GM23338 (cell line): Measurements from ENCODE around the gene CDC42BPA. TPM values are rescaled to one million over a fixed set of nuclear protein-coding genes. Genes with fewer than 3 reads are reported as not detected.

Experiments used
- ATAC-seq: fragments of 200-7000 bp; cut with Tn5 transposase; 3 replicates; pipeline ENCODE4 v1.9.1; 2020
- DNase-seq: peaks from one replicate; pipeline ENCODE4 v3.0.0-alpha.2; 2015; ENCODE audit warnings: low spot score
- H2AFZ ChIP-seq: fragments of 200-600 bp; sonication (generic); 2 replicates; pipeline ENCODE4 v1.8.0; 2016; ENCODE audit warnings: antibody characterized with exemption, mild to moderate bottlenecking, moderate library complexity
- H3F3A ChIP-seq: fragments of 200-600 bp; sonication (generic); replicated peaks from 2 replicates; pipeline ENCODE4 v1.8.0; 2017; ENCODE audit warnings: antibody characterized with exemption, mixed run types, low read depth
- H3K27ac ChIP-seq: fragments of 200-600 bp; sonication (generic); 2 replicates; pipeline ENCODE4 v1.6.1; 2016; ENCODE audit warnings: low read depth
- H3K27me3 ChIP-seq: fragments of 200-600 bp; sonication (generic); 2 replicates; pipeline ENCODE4 v1.8.0; 2016; ENCODE audit warnings: mild to moderate bottlenecking, mixed run types, moderate library complexity; ENCODE audit not compliant: insufficient read depth
- H3K36me3 ChIP-seq: fragments of 200-600 bp; sonication (generic); 2 replicates; pipeline ENCODE4 v1.8.0; 2016; ENCODE audit warnings: mild to moderate bottlenecking; ENCODE audit not compliant: insufficient read depth
- H3K4me1 ChIP-seq: fragments of 200-600 bp; sonication (generic); 2 replicates; pipeline ENCODE4 v1.8.0; 2016; ENCODE audit warnings: mild to moderate bottlenecking, moderate library complexity; ENCODE audit not compliant: insufficient read depth
- H3K4me2 ChIP-seq: fragments of 200-600 bp; sonication (generic); 2 replicates; pipeline ENCODE4 v1.7.1; 2017; ENCODE audit warnings: mixed run types
- H3K4me3 ChIP-seq: fragments of 200-600 bp; sonication (generic); 2 replicates; pipeline ENCODE4 v1.6.1; 2016; ENCODE audit warnings: mixed run types
- H3K79me2 ChIP-seq: fragments of 200-600 bp; sonication (generic); replicated peaks from 2 replicates; pipeline ENCODE4 v1.8.0; 2017; ENCODE audit warnings: mild to moderate bottlenecking; ENCODE audit not compliant: insufficient read depth
- H3K9me2 ChIP-seq: fragments of 200-600 bp; sonication (generic); 2 replicates; pipeline ENCODE4 v1.8.0; 2017; ENCODE audit not compliant: insufficient read depth
- H4K20me1 ChIP-seq: fragments of 200-600 bp; sonication (generic); replicated peaks from 2 replicates; pipeline ENCODE4 v1.8.0; 2017; ENCODE audit warnings: mild to moderate bottlenecking; ENCODE audit not compliant: insufficient read depth
- H3K27ac Mint-ChIP-seq: 2 replicates; pipeline ENCODE4 v1.8.0; 2020; ENCODE audit warnings: inconsistent platforms, mild to moderate bottlenecking, moderate library complexity, mixed read lengths
- H3K27me3 Mint-ChIP-seq: 3 replicates; pipeline ENCODE4 v1.8.0; 2022; ENCODE audit warnings: low read depth, mild to moderate bottlenecking, moderate library complexity, mixed read lengths, inconsistent platforms; ENCODE audit not compliant: insufficient read depth, poor library complexity
- H3K36me3 Mint-ChIP-seq: 3 replicates; pipeline ENCODE4 v1.8.0; 2021; ENCODE audit warnings: low read depth, mild to moderate bottlenecking, inconsistent platforms, moderate library complexity, mixed read lengths
- H3K4me1 Mint-ChIP-seq: 3 replicates; pipeline ENCODE4 v1.8.0; 2020; ENCODE audit warnings: mild to moderate bottlenecking, inconsistent platforms, mixed read lengths
- H3K4me3 Mint-ChIP-seq: 3 replicates; pipeline ENCODE4 v1.8.0; 2021; ENCODE audit warnings: moderate library complexity, mild to moderate bottlenecking, inconsistent platforms, mixed read lengths
- H3K9me3 Mint-ChIP-seq: 3 replicates; pipeline ENCODE4 v1.8.0; 2020; ENCODE audit warnings: moderate library complexity, mild to moderate bottlenecking, inconsistent platforms, mixed read lengths
- CREB1 ChIP-seq: fragments of 250-450 bp; sonication (Bioruptor Pico); IDR thresholded peaks from 2 replicates; pipeline ENCODE4 v1.5.0; 2020; ENCODE audit warnings: low read depth, mild to moderate bottlenecking, moderate library complexity
- CTCF ChIP-seq, 2 experiments: fragments of 200-600 bp in 1 of 2; sonication (generic) in 1 of 2; conservative IDR thresholded peaks; 2 replicates each; pipeline versions ENCODE4 v1.5.1 to v1.6.1; 2016 to 2017; ENCODE audit warnings: antibody characterized with exemption in 2 of 2, low read depth in 2 of 2, mild to moderate bottlenecking in 2 of 2, moderate library complexity in 1 of 2
- ETS1 ChIP-seq: IDR thresholded peaks from 2 replicates; pipeline ENCODE4 v1.6.1; 2016; ENCODE audit warnings: antibody characterized with exemption
- EZH2 ChIP-seq: fragments of 200-600 bp; sonication (generic); IDR thresholded peaks from one replicate; pipeline ENCODE4 v1.8.0; 2017; ENCODE audit warnings: antibody characterized with exemption, mild to moderate bottlenecking, low read depth; ENCODE audit not compliant: unreplicated experiment
- EZH2phosphoT487 ChIP-seq: fragments of 200-600 bp; sonication (generic); IDR thresholded peaks from one replicate; pipeline ENCODE4 v1.8.1; 2018; ENCODE audit warnings: antibody characterized with exemption; ENCODE audit not compliant: unreplicated experiment
- JUNB ChIP-seq: IDR thresholded peaks from one replicate; pipeline ENCODE4 v1.6.1; 2016; ENCODE audit warnings: antibody characterized with exemption; ENCODE audit not compliant: unreplicated experiment
- NANOG ChIP-seq: IDR thresholded peaks from 2 replicates; pipeline ENCODE4 v1.6.1; 2016; ENCODE audit warnings: antibody characterized with exemption, borderline replicate concordance
- POLR2AphosphoS5 ChIP-seq: IDR thresholded peaks from 2 replicates; pipeline ENCODE4 v1.6.1; 2016; ENCODE audit warnings: antibody characterized with exemption, low read depth
- STAT1 ChIP-seq: IDR thresholded peaks from one replicate; pipeline ENCODE4 v1.6.1; 2016; ENCODE audit warnings: antibody characterized with exemption; ENCODE audit not compliant: unreplicated experiment
- ZNF114 ChIP-seq: fragments of 250-450 bp; sonication (Bioruptor Pico); IDR thresholded peaks from 2 replicates; pipeline ENCODE4 v1.5.0; 2020; ENCODE audit warnings: mild to moderate bottlenecking, moderate library complexity
- ZNF331 ChIP-seq: fragments of 250-450 bp; sonication (Bioruptor Pico); IDR thresholded peaks from 2 replicates; pipeline ENCODE4 v1.5.0; 2020; ENCODE audit warnings: low read depth, mild to moderate bottlenecking, moderate library complexity
- polyA plus RNA-seq: library from polyadenylated mRNA; unstranded; fragments of >200 nt; fragmentation: Nextera tagmentation; extraction: Ambion mirVana; gene quantifications from 2 replicates; pipeline ENCODE4 v1.2.1, GENCODE V29; 2016
- total RNA-seq: library from RNA; depleted of rRNA; stranded (reverse); fragments of >200 nt; shearing (Covaris generic); gene quantifications from 2 replicates; pipeline ENCODE4 v1.2.3, GENCODE V29; 2014
- TF ChIP-seq, protein P1 (sequence below): IDR thresholded peaks from one replicate; pipeline ENCODE4 v1.6.1; 2018; ENCODE audit warnings: antibody characterized with exemption; ENCODE audit not compliant: unreplicated experiment
- TF ChIP-seq, protein P2 (sequence below): fragments of 250-450 bp; sonication (Bioruptor Pico); IDR thresholded peaks from 2 replicates; pipeline ENCODE4 v1.5.0; 2020; ENCODE audit warnings: mild to moderate bottlenecking, moderate library complexity

Gene CDC42BPA
- total and polyA plus RNA-seq, 2 experiments from 2014 or later = 17.7 to 40.1 TPM

GRCh38 chr1:227082999-227083746, 235.1 kb downstream of the CDC42BPA start:
- no peaks in the 10 kb centered on the region for H3K79me2 ChIP-seq
- no peak overlapping the region for H3K27ac Mint-ChIP-seq
- H3K27ac ChIP-seq = no peak overlapping the region
- H3K27me3 ChIP-seq = no peaks in the 10 kb centered on the region
- no peaks in the 10 kb centered on the region for H3K4me1 ChIP-seq
- no peaks in the 10 kb centered on the region for H3K36me3 ChIP-seq
- H3K9me3 Mint-ChIP-seq = peaks cover 14% of the 10 kb centered on the region; the same call in 2 of the 3 replicates
- no peaks in the 10 kb centered on the region for H3F3A ChIP-seq
- no peaks in the 10 kb centered on the region for H3K9me2 ChIP-seq
- DNase-seq (no peak), ATAC-seq (no peak)
- TF ChIP-seq CREB1 (CRISPR knock-in tag) (no peak), ZNF331 (CRISPR knock-in tag) (no peak), JUNB (no peak), ZNF114 (no peak), EZH2 (no peak), ETS1 (no peak), POLR2AphosphoS5 (no peak), EZH2phosphoT487 (no peak), CTCF (conservative IDR thresholded peaks at IDR 0.05; ENCODE audit: low read depth in 2 of 2) (no peak), NANOG (no peak), STAT1 (no peak)
- TF ChIP-seq, protein P1, sequence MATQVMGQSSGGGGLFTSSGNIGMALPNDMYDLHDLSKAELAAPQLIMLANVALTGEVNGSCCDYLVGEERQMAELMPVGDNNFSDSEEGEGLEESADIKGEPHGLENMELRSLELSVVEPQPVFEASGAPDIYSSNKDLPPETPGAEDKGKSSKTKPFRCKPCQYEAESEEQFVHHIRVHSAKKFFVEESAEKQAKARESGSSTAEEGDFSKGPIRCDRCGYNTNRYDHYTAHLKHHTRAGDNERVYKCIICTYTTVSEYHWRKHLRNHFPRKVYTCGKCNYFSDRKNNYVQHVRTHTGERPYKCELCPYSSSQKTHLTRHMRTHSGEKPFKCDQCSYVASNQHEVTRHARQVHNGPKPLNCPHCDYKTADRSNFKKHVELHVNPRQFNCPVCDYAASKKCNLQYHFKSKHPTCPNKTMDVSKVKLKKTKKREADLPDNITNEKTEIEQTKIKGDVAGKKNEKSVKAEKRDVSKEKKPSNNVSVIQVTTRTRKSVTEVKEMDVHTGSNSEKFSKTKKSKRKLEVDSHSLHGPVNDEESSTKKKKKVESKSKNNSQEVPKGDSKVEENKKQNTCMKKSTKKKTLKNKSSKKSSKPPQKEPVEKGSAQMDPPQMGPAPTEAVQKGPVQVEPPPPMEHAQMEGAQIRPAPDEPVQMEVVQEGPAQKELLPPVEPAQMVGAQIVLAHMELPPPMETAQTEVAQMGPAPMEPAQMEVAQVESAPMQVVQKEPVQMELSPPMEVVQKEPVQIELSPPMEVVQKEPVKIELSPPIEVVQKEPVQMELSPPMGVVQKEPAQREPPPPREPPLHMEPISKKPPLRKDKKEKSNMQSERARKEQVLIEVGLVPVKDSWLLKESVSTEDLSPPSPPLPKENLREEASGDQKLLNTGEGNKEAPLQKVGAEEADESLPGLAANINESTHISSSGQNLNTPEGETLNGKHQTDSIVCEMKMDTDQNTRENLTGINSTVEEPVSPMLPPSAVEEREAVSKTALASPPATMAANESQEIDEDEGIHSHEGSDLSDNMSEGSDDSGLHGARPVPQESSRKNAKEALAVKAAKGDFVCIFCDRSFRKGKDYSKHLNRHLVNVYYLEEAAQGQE = no peak
- TF ChIP-seq, protein P2, sequence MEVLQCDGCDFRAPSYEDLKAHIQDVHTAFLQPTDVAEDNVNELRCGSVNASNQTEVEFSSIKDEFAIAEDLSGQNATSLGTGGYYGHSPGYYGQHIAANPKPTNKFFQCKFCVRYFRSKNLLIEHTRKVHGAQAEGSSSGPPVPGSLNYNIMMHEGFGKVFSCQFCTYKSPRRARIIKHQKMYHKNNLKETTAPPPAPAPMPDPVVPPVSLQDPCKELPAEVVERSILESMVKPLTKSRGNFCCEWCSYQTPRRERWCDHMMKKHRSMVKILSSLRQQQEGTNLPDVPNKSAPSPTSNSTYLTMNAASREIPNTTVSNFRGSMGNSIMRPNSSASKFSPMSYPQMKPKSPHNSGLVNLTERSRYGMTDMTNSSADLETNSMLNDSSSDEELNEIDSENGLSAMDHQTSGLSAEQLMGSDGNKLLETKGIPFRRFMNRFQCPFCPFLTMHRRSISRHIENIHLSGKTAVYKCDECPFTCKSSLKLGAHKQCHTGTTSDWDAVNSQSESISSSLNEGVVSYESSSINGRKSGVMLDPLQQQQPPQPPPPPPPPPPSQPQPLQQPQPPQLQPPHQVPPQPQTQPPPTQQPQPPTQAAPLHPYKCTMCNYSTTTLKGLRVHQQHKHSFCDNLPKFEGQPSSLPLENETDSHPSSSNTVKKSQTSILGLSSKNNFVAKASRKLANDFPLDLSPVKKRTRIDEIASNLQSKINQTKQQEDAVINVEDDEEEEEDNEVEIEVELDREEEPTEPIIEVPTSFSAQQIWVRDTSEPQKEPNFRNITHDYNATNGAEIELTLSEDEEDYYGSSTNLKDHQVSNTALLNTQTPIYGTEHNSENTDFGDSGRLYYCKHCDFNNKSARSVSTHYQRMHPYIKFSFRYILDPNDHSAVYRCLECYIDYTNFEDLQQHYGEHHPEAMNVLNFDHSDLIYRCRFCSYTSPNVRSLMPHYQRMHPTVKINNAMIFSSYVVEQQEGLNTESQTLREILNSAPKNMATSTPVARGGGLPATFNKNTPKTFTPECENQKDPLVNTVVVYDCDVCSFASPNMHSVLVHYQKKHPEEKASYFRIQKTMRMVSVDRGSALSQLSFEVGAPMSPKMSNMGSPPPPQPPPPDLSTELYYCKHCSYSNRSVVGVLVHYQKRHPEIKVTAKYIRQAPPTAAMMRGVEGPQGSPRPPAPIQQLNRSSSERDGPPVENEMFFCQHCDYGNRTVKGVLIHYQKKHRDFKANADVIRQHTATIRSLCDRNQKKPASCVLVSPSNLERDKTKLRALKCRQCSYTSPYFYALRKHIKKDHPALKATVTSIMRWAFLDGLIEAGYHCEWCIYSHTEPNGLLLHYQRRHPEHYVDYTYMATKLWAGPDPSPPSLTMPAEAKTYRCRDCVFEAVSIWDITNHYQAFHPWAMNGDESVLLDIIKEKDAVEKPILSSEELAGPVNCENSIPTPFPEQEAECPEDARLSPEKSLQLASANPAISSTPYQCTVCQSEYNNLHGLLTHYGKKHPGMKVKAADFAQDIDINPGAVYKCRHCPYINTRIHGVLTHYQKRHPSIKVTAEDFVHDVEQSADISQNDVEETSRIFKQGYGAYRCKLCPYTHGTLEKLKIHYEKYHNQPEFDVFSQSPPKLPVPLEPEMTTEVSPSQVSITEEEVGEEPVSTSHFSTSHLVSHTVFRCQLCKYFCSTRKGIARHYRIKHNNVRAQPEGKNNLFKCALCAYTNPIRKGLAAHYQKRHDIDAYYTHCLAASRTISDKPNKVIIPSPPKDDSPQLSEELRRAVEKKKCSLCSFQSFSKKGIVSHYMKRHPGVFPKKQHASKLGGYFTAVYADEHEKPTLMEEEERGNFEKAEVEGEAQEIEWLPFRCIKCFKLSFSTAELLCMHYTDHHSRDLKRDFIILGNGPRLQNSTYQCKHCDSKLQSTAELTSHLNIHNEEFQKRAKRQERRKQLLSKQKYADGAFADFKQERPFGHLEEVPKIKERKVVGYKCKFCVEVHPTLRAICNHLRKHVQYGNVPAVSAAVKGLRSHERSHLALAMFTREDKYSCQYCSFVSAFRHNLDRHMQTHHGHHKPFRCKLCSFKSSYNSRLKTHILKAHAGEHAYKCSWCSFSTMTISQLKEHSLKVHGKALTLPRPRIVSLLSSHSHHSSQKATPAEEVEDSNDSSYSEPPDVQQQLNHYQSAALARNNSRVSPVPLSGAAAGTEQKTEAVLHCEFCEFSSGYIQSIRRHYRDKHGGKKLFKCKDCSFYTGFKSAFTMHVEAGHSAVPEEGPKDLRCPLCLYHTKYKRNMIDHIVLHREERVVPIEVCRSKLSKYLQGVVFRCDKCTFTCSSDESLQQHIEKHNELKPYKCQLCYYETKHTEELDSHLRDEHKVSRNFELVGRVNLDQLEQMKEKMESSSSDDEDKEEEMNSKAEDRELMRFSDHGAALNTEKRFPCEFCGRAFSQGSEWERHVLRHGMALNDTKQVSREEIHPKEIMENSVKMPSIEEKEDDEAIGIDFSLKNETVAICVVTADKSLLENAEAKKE (CRISPR knock-in tag) = no peak
- no peak overlapping the region for H2AFZ ChIP-seq
- peaks cover 6% of the 10 kb centered on the region for H3K27me3 Mint-ChIP-seq
- no peak overlapping the region for H3K4me3 ChIP-seq
- no peak overlapping the region for H3K4me2 ChIP-seq
- no peak overlapping the region for H3K4me3 Mint-ChIP-seq
- no peaks in the 10 kb centered on the region for H3K4me1 Mint-ChIP-seq
- no peaks in the 10 kb centered on the region for H4K20me1 ChIP-seq
- H3K36me3 Mint-ChIP-seq = peaks cover 43% of the 10 kb centered on the region
